Keratinocyte (primary cell): ENCODE measurements around the gene CORO1C. TPM values are rescaled to one million over a fixed set of nuclear protein-coding genes. Genes with fewer than 3 reads are reported as not detected.

Source experiments
- DNase-seq: peaks from one replicate; pipeline ENCODE4 v3.0.0-alpha.2; 2011; ENCODE audit warnings: low read depth, missing footprints, low spot score
- FAIRE-seq: peaks from 2 replicates; lab custom pipeline; 2011; peaks lifted over from hg19 to GRCh38; lab: Jason Lieb, UNC
- H2AFZ ChIP-seq: 2 replicates; pipeline ENCODE4 v1.6.0; 2012; ENCODE audit warnings: low read length, control low read depth, inconsistent platforms; ENCODE audit not compliant: control insufficient read depth
- H3K27ac ChIP-seq: 2 replicates; pipeline ENCODE4 v1.5.1; 2011; ENCODE audit warnings: low read length; ENCODE audit not compliant: control insufficient read depth, insufficient read depth
- H3K27me3 ChIP-seq: 3 replicates; pipeline ENCODE4 v1.6.0; 2011; ENCODE audit warnings: low read length; ENCODE audit not compliant: control insufficient read depth, insufficient read depth; ENCODE audit errors: extremely low read depth
- H3K36me3 ChIP-seq, 2 experiments: 2 replicates in 1 of 2; 3 replicates in 1 of 2; pipeline ENCODE4 v1.5.1; 2011; ENCODE audit warnings: low read length in 2 of 2, mild to moderate bottlenecking in 1 of 2; ENCODE audit not compliant: control insufficient read depth in 2 of 2, insufficient read depth in 2 of 2; ENCODE audit errors: extremely low read depth in 1 of 2
- H3K4me1 ChIP-seq: 3 replicates; pipeline ENCODE4 v1.5.1; 2011; ENCODE audit warnings: low read length; ENCODE audit not compliant: control insufficient read depth, insufficient read depth; ENCODE audit errors: extremely low read depth
- H3K4me2 ChIP-seq: 3 replicates; pipeline ENCODE4 v1.6.0; 2011; ENCODE audit warnings: low read depth, low read length; ENCODE audit not compliant: control insufficient read depth, insufficient read depth; ENCODE audit errors: extremely low read depth
- H3K4me3 ChIP-seq, 3 experiments: fragments of 200-600 bp in 1 of 3; sonication (generic) in 1 of 3; 2 replicates in 2 of 3; 3 replicates in 1 of 3; pipeline ENCODE4 v1.5.1; 2011 to 2016; ENCODE audit warnings: low read length in 3 of 3, mild to moderate bottlenecking in 3 of 3, control low read depth in 2 of 3, inconsistent platforms in 1 of 3, low read depth in 1 of 3, mixed read lengths in 1 of 3, mixed run types in 1 of 3, moderate library complexity in 1 of 3; ENCODE audit not compliant: control insufficient read depth in 2 of 3, insufficient read depth in 2 of 3; ENCODE audit errors: extremely low read depth in 1 of 3
- H3K79me2 ChIP-seq: 2 replicates; pipeline ENCODE4 v1.6.0; 2012; ENCODE audit warnings: low read length; ENCODE audit not compliant: control insufficient read depth, insufficient read depth
- H3K9ac ChIP-seq: 3 replicates; pipeline ENCODE4 v1.6.0; 2011; ENCODE audit warnings: low read length; ENCODE audit not compliant: control insufficient read depth, insufficient read depth; ENCODE audit errors: extremely low read depth
- H3K9me1 ChIP-seq: 3 replicates; pipeline ENCODE4 v1.6.0; 2011; ENCODE audit warnings: low read length; ENCODE audit not compliant: control insufficient read depth, insufficient read depth; ENCODE audit errors: extremely low read depth
- H3K9me3 ChIP-seq: 2 replicates; pipeline ENCODE4 v1.5.1; 2012; ENCODE audit warnings: low read depth, low read length; ENCODE audit not compliant: control insufficient read depth
- H4K20me1 ChIP-seq: 3 replicates; pipeline ENCODE4 v1.6.0; 2011; ENCODE audit warnings: low read length; ENCODE audit not compliant: control insufficient read depth, insufficient read depth; ENCODE audit errors: extremely low read depth
- CTCF ChIP-seq, 3 experiments: IDR thresholded peaks in 1 of 3; conservative IDR thresholded peaks in 1 of 3; optimal IDR thresholded peaks in 1 of 3; 2 replicates in 2 of 3; 3 replicates in 1 of 3; pipeline versions ENCODE3 to v1.5.1; 2011; ENCODE audit warnings: low read length in 3 of 3, mild to moderate bottlenecking in 3 of 3, moderate library complexity in 2 of 3, control low read depth in 1 of 3, inconsistent platforms in 1 of 3; ENCODE audit not compliant: insufficient read depth in 2 of 3; ENCODE audit errors: extremely low read depth in 1 of 3
- EZH2 ChIP-seq: IDR thresholded peaks from one replicate; pipeline ENCODE4 v1.6.1; 2012; ENCODE audit warnings: inconsistent platforms, mild to moderate bottlenecking, low read length, moderate library complexity
- dilution Hi-C: fragments of 300-500 bp; cut with MboI; formaldehyde crosslinking; loops from one replicate; pipeline ENCODE4 v1.7.0; 2020; ENCODE audit warnings: low sequenced_read_pairs; ENCODE audit not compliant: extremely low pct_ligation_motif_present
- polyA plus RNA-seq, 5 experiments: library from polyadenylated mRNA; depleted of rRNA in 3 of 5; stranded (reverse) in 3 of 5; stranded (forward) in 1 of 5; unstranded in 1 of 5; fragments of >200 nt; gene quantifications; 1 replicate in 1 of 5; 2 replicates in 3 of 5; 3 replicates in 1 of 5; pipeline versions ENCODE4 v1.2.1 to v1.2.3, GENCODE V29; 2011 to 2012; ENCODE audit warnings: missing spikeins in 2 of 5, low read depth in 1 of 5, low replicate concordance in 1 of 5

Gene CORO1C
- polyA plus RNA-seq, 1 donor (not counting 4 experiments of a cell fraction or from before 2014, with no cell fraction given), result 283 TPM

- Histone ChIP-seq H2AFZ (no peak overlapping the region), H4K20me1 (no peaks in the 10 kb centered on the region), H3K27ac (no peak overlapping the region), H3K79me2 (no peaks in the 10 kb centered on the region), H3K4me3 (no peak overlapping the region), H3K4me1 (no peaks in the 10 kb centered on the region), H3K4me2 (no peak overlapping the region), H3K9me1 (no peaks in the 10 kb centered on the region), H3K9me3 (no peaks in the 10 kb centered on the region), H3K9ac (no peak overlapping the region), H3K27me3 (peaks cover 16% of the 10 kb centered on the region), H3K36me3 (no peaks in the 10 kb centered on the region)
- no peak for TF ChIP-seq CTCF (optimal IDR thresholded peaks at IDR 0.05 in 1 of 3, IDR thresholded peaks at IDR 0.05 in 1 of 3, conservative IDR thresholded peaks at IDR 0.05 in 1 of 3; ENCODE audit: extremely low read depth in 1 of 3, insufficient read depth in 2 of 3, low read length in 3 of 3)
- TF ChIP-seq EZH2, result no peak
- FAIRE-seq (no peak), DNase-seq (no peak)
- dilution Hi-C loops, result no loop called here
These were observed 131.2 kb downstream of the CORO1C start for GRCh38 chr12:108599948-108600701.

GRCh38 chr12:108599541-108599940, 131.8 kb downstream of the CORO1C start:
- H3K9me1 ChIP-seq, result no peaks in the 10 kb centered on the region
- H3K36me3 ChIP-seq, result no peaks in the 10 kb centered on the region
- no peak overlapping the region for H3K4me2 ChIP-seq
- no peak for DNase-seq
- dilution Hi-C loops, result no loop called here
- no peaks in the 10 kb centered on the region for H4K20me1 ChIP-seq
- H3K4me3 ChIP-seq, result no peak overlapping the region
- no peak overlapping the region for H3K27ac ChIP-seq
- no peaks in the 10 kb centered on the region for H3K79me2 ChIP-seq
- no peak overlapping the region for H2AFZ ChIP-seq
- H3K9me3 ChIP-seq, result no peaks in the 10 kb centered on the region
- H3K9ac ChIP-seq, result no peak overlapping the region
- no peak for TF ChIP-seq EZH2
- no peak for TF ChIP-seq CTCF (optimal IDR thresholded peaks at IDR 0.05 in 1 of 3, IDR thresholded peaks at IDR 0.05 in 1 of 3, conservative IDR thresholded peaks at IDR 0.05 in 1 of 3; ENCODE audit: extremely low read depth in 1 of 3, insufficient read depth in 2 of 3, low read length in 3 of 3)
- peaks cover 10% of the 10 kb centered on the region for H3K27me3 ChIP-seq
- FAIRE-seq, result no peak
- no peaks in the 10 kb centered on the region for H3K4me1 ChIP-seq
